Transverse colon (tissue), 3 donors: ENCODE data around the gene KCNH6.

Experiments used
- POLR2A ChIP-seq: fragments of 450-650 bp; IDR thresholded peaks from one replicate; pipeline ENCODE4 v1.6.1; 2016; ENCODE audit warnings: antibody characterized with exemption, mild to moderate bottlenecking, moderate library complexity
- TF ChIP-seq, protein P1 (sequence below), 5 experiments: fragments of 200-600 bp in 3 of 5; fragments of 450-650 bp in 2 of 5; sonication (generic) in 3 of 5; IDR thresholded peaks; 1 replicate in 2 of 5; 2 replicates in 3 of 5; pipeline ENCODE4 v1.5.1; 2016 to 2017; ENCODE audit warnings: antibody characterized with exemption in 5 of 5, inconsistent platforms in 3 of 5, mild to moderate bottlenecking in 2 of 5, moderate library complexity in 1 of 5

DNA sequence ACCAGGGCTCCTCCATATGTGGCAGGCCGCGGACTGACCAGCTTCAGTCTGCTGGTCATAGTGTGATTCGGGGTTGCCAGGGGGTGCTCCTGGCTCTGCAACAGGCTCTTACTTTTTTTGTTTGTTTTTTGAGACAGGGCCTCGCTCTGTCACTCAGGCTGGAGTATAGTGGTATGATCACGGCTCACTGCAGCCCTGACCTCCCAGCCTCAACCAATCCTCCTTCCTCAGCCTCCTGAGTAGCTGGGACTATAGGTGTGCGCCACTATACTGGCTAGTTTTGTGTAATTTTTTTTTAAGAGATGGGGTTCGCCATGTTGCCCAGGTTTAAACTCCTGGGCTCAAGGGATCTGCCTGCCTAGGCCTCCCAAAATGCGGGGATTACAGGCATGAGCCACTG lies 11.8 kb upstream of the KCNH6 start:
- TF ChIP-seq, protein P1, sequence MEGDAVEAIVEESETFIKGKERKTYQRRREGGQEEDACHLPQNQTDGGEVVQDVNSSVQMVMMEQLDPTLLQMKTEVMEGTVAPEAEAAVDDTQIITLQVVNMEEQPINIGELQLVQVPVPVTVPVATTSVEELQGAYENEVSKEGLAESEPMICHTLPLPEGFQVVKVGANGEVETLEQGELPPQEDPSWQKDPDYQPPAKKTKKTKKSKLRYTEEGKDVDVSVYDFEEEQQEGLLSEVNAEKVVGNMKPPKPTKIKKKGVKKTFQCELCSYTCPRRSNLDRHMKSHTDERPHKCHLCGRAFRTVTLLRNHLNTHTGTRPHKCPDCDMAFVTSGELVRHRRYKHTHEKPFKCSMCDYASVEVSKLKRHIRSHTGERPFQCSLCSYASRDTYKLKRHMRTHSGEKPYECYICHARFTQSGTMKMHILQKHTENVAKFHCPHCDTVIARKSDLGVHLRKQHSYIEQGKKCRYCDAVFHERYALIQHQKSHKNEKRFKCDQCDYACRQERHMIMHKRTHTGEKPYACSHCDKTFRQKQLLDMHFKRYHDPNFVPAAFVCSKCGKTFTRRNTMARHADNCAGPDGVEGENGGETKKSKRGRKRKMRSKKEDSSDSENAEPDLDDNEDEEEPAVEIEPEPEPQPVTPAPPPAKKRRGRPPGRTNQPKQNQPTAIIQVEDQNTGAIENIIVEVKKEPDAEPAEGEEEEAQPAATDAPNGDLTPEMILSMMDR (IDR thresholded peaks at IDR 0.05), result no peak
- no peak for TF ChIP-seq POLR2A
